HUES6 (cell line): ENCODE results near the gene CDX2.
A peak's percentile ranks its signal among the peaks of the same experiment; 100 is the strongest.

Source experiments
- H3K27ac ChIP-seq: 2 replicates; pipeline ENCODE4 v1.7.0; 2013; ENCODE audit warnings: low read depth, mild to moderate bottlenecking, low read length, inconsistent platforms
- H3K27me3 ChIP-seq: 2 replicates; pipeline ENCODE4 v1.6.1; 2013; ENCODE audit warnings: low read length; ENCODE audit not compliant: control insufficient read depth, insufficient read depth
- H3K36me3 ChIP-seq: 2 replicates; pipeline ENCODE4 v1.6.1; 2013; ENCODE audit warnings: low read length; ENCODE audit not compliant: control insufficient read depth, insufficient read depth
- H3K4me1 ChIP-seq: 2 replicates; pipeline ENCODE4 v1.6.1; 2013; ENCODE audit warnings: low read length; ENCODE audit not compliant: control insufficient read depth, insufficient read depth
- H3K4me3 ChIP-seq: 2 replicates; pipeline ENCODE4 v1.5.1; 2013; ENCODE audit warnings: low read depth, low read length
- H3K9ac ChIP-seq: one replicate; pipeline ENCODE4 v1.6.1; 2013; ENCODE audit warnings: mild to moderate bottlenecking, low read length
- H3K9me3 ChIP-seq: 2 replicates; pipeline ENCODE4 v1.6.1; 2013; ENCODE audit warnings: low read depth, low read length; ENCODE audit not compliant: control insufficient read depth, insufficient read depth

Gene CDX2

DNA sequence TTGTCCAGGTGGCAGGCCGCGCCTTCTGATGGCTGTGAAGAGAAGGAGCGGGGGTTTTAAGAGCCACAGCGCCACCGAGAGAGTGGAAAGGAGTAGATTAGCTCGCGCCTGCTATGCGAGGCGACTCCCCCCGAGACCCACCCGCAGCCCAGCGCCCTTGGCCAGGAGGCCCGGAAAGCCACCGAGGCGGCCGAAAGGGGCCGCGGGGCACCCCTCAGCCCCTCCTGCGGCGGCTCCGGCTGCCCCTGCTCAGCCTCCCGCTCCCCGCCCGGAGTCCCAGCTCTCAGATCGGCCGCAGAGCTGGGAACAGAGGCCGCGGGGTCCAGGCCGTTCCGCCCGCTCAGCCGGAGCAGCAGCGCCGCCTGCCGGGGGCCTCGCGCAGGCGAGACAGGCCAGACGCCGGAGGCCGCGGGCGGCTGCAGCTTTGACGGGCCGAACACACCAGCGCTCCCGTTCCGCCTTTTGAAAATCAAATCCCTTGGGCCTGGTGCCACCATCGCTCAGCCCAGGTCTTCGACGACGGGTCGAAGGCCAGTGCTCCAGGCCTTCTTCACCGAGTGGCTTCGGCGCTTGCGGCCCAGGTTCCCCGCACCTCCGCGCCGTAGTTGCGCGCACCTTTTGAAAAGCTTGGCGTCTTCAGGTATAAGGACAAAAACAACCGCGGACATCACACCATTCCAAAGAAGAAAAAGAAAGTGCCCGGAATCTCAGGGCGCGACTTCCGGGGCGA lies 15.3 kb downstream of the CDX2 start:
- Histone ChIP-seq H3K4me1 (0 out of 2 replicates have a peak, but pooled peaks cover 3% of the 10 kb centered on the region), H3K9me3 (0 out of 2 replicates have a peak, but pooled peaks cover 2% of the 10 kb centered on the region), H3K36me3 (no peaks in the 10 kb centered on the region), H3K27ac (no peak overlapping the region), H3K9ac (peak overlapping the region; percentile 8), H3K4me3 (peak overlapping the region; percentile 51), H3K27me3 (peaks cover 98% of the 10 kb centered on the region)

DNA sequence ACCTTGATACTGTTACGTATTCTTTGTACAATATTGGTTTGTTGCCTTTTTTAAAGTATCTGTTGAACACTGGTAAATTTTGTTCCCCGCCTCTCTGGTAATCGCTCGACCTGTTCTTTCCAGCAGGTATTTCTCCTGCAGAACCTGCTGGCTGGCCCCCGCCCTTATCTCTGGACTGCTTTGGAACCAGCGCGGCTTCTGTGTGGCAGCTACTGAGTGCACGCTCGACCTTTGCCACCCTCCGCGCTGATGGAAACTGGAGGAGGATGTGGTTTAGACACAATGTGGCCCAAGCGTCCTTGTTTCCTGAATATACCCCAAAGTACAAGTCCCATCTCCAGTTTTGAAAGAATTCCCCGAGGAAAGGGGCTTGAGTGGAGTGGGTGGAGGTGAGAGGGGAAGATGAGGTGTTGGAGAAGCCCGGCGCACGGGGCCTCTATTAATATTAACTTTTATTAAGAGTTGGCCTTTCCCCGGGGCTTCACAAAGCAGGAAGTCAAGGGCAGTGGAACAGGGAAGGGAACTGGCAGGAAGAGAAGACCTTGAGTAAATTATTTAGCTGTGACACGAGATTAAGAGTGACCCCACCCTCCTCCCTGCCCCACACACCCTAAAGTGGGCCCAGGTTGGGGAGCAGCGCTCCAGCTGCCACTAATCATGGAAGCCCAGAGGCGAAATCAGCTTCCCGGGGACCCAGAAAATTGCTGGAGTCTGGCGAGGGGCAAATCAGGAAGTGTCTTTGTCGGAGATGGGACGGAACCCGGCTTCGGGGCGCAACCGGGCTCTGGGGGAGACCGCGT lies 16.0 kb downstream of the CDX2 start:
- Histone ChIP-seq H3K9me3 (0 out of 2 replicates have a peak, but pooled peaks cover 2% of the 10 kb centered on the region), H3K27me3 (peaks cover 96% of the 10 kb centered on the region), H3K4me1 (0 out of 2 replicates have a peak, but pooled peaks cover 3% of the 10 kb centered on the region), H3K4me3 (peak overlapping the region; percentile 51), H3K27ac (no peak overlapping the region), H3K9ac (peak overlapping the region; percentile 8), H3K36me3 (no peaks in the 10 kb centered on the region)

- Histone ChIP-seq H3K4me1 (no peaks in the 10 kb centered on the region), H3K27ac (no peak overlapping the region), H3K4me3 (no peak overlapping the region), H3K9me3 (peaks cover 7% of the 10 kb centered on the region; the same call in 1 of the 2 replicates), H3K9ac (no peak overlapping the region), H3K36me3 (no peaks in the 10 kb centered on the region), H3K27me3 (peaks cover 57% of the 10 kb centered on the region)
Observed at GRCh38 chr13:27942972-27943371, 26.1 kb downstream of the CDX2 start.

DNA sequence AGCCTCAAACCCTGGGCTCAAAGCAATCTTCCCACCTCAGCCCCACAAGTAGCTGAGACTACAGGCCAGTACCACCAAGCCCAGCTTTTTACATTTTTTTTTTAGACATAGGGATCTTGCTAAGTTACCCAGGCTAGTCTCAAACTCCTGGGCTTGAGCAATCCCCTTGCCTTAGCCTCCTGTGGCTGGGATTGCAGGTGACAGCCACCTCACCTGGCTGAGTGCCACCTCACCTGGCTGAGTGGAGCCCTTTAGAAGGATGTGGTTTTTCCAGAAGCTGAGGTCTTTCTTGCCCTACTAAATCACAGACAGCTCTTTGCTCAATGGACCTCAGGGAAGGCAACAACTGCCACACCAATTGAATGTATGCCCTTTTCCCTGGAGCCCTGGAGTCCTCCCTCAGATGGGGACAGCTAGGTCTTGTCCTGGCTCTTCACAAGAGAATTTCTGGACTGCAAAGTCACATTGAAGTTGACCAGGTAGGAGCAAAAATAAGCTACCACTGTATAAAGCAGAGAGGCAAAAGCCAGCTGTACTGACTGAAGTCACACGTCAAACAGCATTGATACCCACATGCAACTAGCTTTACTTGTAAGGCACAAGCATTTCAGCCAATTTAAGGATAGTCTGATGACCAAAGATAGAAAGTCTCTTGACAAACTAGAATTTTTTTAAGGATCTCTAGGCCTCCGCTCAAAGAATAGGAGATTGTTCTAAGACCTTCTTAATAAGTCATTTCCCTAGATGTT lies 35.4 kb downstream of the CDX2 start:
- Histone ChIP-seq H3K4me3 (no peak overlapping the region), H3K27me3 (peaks cover 56% of the 10 kb centered on the region), H3K4me1 (peaks cover 3% of the 10 kb centered on the region; the same call in 1 of the 2 replicates)

DNA sequence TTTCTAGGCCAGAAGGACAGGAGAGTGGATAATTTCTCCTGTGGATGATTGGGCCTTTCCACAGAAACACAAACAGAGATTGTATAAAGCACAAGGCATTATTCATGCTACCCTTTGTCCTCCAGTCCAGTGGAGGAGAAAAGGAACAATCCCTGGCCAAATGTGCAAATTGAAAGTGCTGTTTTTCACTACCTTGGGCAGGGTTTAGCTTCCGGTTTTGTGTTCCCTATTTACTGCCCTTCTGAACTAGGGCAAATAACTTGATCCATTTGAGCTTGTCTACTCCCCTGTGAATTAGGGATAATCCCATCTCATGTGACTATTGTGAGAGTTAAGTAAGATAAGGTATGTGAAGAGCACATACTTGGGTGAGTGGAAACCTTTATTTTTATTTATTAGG lies 36.0 kb downstream of the CDX2 start:
- Histone ChIP-seq H3K4me3 (no peak overlapping the region), H3K9ac (no peak overlapping the region), H3K27me3 (peaks cover 60% of the 10 kb centered on the region), H3K9me3 (no peaks in the 10 kb centered on the region), H3K27ac (no peak overlapping the region), H3K4me1 (peaks cover 7% of the 10 kb centered on the region; the same call in 1 of the 2 replicates), H3K36me3 (no peaks in the 10 kb centered on the region)

More for the DNA sequence above, 35.4 kb downstream of the CDX2 start:
- H3K9me3 ChIP-seq, result no peaks in the 10 kb centered on the region
- H3K9ac ChIP-seq, result no peak overlapping the region
- no peak overlapping the region for H3K27ac ChIP-seq
- no peaks in the 10 kb centered on the region for H3K36me3 ChIP-seq

GRCh38 chr13:27929868-27930267 lies 39.2 kb downstream of the CDX2 start:
- H3K27ac ChIP-seq, result no peak overlapping the region
- H3K27me3 ChIP-seq, result peaks cover 92% of the 10 kb centered on the region
- H3K9me3 ChIP-seq, result no peaks in the 10 kb centered on the region

DNA sequence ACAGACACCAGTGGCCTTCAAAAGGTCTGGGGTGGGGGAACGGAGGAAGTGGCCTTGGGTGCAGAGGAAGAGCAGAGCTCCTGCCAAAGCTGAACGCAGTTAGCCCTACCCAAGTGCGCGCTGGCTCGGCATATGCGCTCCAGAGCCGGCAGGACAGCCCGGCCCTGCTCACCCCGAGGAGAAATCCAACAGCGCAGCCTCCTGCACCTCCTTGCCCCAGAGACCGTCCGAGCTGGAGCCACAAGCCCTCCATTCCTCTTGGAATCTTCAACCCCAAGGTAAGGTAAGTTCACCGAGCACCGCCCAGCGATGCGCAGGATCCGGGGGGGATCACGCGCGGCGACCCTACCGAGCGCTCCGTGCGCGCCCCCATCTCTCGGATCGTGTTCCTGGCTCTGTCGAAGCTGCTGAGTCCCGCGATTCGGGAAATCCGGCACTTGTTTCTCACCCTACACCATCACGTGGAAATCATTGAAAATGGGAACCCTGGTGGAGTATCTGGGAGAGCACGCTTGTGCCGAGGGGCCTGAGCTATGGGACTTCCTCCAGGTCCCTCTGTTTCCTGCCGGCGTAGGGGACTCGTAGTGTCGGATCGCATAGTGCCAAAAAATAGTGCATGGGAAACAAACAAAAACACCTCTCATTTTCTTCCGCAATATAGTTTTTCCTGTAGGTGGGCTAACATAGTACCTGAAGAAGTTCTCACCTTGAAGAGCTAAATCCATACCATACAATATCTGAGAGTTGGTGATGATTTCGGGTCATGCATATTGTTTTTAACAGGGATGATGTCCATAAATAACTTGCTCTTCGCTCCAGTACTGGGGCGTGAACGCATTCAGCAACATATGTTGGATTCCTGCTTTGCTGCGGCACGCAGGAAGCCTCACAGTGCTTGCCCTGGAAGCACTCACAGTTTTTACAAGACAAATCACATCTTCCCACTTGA lies 40.0 kb downstream of the CDX2 start:
- Histone ChIP-seq H3K4me3 (peak overlapping the region; percentile 24; the same call in 1 of the 2 replicates), H3K4me1 (peaks cover 12% of the 10 kb centered on the region; the same call in 1 of the 2 replicates), H3K27me3 (peaks cover 100% of the 10 kb centered on the region)

More at GRCh38 chr13:27929868-27930267, 39.2 kb downstream of the CDX2 start:
- no peaks in the 10 kb centered on the region for H3K36me3 ChIP-seq
- H3K4me3 ChIP-seq, result no peak overlapping the region
- peaks cover 12% of the 10 kb centered on the region; the same call in 1 of the 2 replicates for H3K4me1 ChIP-seq
- no peak overlapping the region for H3K9ac ChIP-seq

DNA sequence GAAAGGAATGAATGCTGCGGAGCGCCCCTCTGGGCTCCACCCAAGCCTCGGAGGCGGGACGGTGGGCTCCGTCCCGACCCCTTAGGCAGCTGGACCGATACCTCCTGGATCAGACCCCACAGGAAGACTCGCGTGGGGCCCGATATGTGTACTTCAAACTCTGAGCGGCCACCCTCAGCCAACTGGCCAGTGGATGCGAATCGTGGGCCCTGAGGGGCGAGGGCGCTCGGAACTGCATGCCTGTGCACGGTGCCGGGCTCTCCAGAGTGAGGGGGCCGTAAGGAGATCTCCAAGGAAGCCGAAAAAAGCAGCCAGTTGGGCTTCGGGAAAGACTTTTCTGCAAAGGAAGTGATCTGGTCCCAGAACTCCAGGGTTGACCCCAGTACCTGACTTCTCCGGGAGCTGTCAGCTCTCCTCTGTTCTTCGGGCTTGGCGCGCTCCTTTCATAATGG lies 40.7 kb downstream of the CDX2 start:
- H3K4me3 ChIP-seq, result no peak overlapping the region
- H3K27ac ChIP-seq, result no peak overlapping the region
- H3K36me3 ChIP-seq, result no peaks in the 10 kb centered on the region
- H3K27me3 ChIP-seq, result peaks cover 100% of the 10 kb centered on the region
- peaks cover 12% of the 10 kb centered on the region; the same call in 1 of the 2 replicates for H3K4me1 ChIP-seq
- H3K9me3 ChIP-seq, result no peaks in the 10 kb centered on the region
- no peak overlapping the region for H3K9ac ChIP-seq

More for the DNA sequence above, 40.0 kb downstream of the CDX2 start:
- H3K36me3 ChIP-seq, result no peaks in the 10 kb centered on the region
- H3K27ac ChIP-seq, result no peak overlapping the region
- no peaks in the 10 kb centered on the region for H3K9me3 ChIP-seq
- no peak overlapping the region for H3K9ac ChIP-seq

DNA sequence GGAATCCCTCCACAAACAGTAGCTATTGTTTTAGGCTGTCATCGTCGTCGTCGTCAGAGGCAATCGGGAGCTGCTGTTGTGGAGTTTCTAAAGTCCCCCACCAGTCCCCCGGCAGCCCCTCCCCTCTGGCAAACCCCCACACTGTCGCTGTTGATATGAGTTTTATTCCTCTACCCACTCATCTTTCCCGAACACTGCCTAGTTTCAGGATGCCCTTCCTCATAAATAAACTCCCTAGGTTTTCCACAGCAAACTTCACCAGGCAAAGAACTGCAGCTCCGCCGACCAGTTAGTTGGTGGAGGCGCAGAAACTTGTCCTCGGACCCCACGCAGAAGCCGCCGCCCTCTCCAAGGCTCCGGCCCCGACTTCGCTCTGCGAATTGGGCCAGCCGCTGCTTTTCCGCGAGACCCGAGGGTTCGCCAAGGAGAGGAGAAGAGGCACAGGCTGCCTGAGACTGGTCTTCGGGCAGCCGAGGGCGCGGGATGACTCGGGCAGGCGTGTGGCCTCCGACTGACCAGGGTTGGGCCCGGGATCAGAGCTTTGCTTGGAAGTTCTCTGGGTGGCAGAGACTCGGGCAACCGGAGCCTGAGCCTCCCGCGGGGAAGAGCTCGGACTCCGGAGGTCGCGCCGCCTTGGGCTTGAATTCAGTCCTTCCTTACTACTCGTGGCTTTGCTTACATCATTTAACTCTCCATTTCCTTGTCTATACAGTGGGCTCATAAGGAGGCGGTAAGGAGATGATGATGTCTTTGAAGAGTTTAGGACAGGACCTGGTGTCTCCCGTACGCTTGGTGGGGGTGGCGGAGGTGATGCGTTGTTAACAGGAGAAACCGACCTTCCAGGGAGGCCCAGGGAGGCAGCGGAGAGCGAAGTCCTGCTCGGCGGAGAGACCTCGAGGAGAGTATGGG lies 41.4 kb downstream of the CDX2 start:
- no peak overlapping the region for H3K27ac ChIP-seq
- no peaks in the 10 kb centered on the region for H3K36me3 ChIP-seq
- no peak overlapping the region for H3K4me3 ChIP-seq
- no peaks in the 10 kb centered on the region for H3K9me3 ChIP-seq
- peaks cover 100% of the 10 kb centered on the region for H3K27me3 ChIP-seq
- peaks cover 18% of the 10 kb centered on the region; the same call in 1 of the 2 replicates for H3K4me1 ChIP-seq
- H3K9ac ChIP-seq, result no peak overlapping the region
